Endothelial cell of umbilical vein (primary cell): ENCODE data around the gene ELAC2. TPM values are rescaled to one million over a fixed set of nuclear protein-coding genes. Genes with fewer than 3 reads are reported as not detected.

Experiments used
- BruUV-seq: library from RNA; stranded (reverse); fragments of 400-500 nt; replicated peaks from 2 replicates; lab custom pipeline; 2021; lab: Mats Ljungman, UMichigan
- CTCF ChIA-PET: fragments of 300-600, 350-600 bp; sonication (Branson Sonifier 250); formaldehyde crosslinking; loops from one replicate; lab custom pipeline; 2021; ENCODE audit warnings: antibody characterized with exemption, inconsistent platforms; lab: Charles Lee
- POLR2A ChIA-PET: fragments of 300-600, 350-600 bp; sonication (Branson Sonifier 250); formaldehyde crosslinking; loops from one replicate; lab custom pipeline; 2021; ENCODE audit warnings: antibody characterized with exemption, inconsistent platforms; lab: Charles Lee
- DNase-seq: peaks from one replicate; pipeline ENCODE4 v3.0.0-alpha.2; 2011; ENCODE audit warnings: low read depth, low spot score
- FAIRE-seq: peaks from 2 replicates; lab custom pipeline; 2011; peaks lifted over from hg19 to GRCh38; lab: Jason Lieb, UNC
- H2AFZ ChIP-seq: 2 replicates; pipeline ENCODE4 v1.6.0; 2012; ENCODE audit warnings: low read depth, low read length, control low read depth, inconsistent platforms
- H3K27ac ChIP-seq: 2 replicates; pipeline ENCODE4 v1.5.1; 2011; ENCODE audit warnings: low read depth, mild to moderate bottlenecking, control low read depth, low read length, moderate library complexity; ENCODE audit not compliant: insufficient read depth
- H3K27me3 ChIP-seq, 2 experiments: 2 replicates each; pipeline versions ENCODE4 v1.6.0 to v1.6.1; 2011; ENCODE audit warnings: low read length in 2 of 2, mixed read lengths in 1 of 2; ENCODE audit not compliant: control insufficient read depth in 2 of 2, insufficient read depth in 2 of 2
- H3K36me3 ChIP-seq, 2 experiments: 2 replicates in 1 of 2; 3 replicates in 1 of 2; pipeline ENCODE4 v1.5.1; 2011; ENCODE audit warnings: low read length in 2 of 2, mild to moderate bottlenecking in 1 of 2, moderate library complexity in 1 of 2; ENCODE audit not compliant: control insufficient read depth in 2 of 2, insufficient read depth in 2 of 2; ENCODE audit errors: extremely low read depth in 1 of 2
- H3K4me1 ChIP-seq: 3 replicates; pipeline ENCODE4 v1.5.1; 2011; ENCODE audit warnings: mild to moderate bottlenecking, low read length; ENCODE audit not compliant: control insufficient read depth, insufficient read depth; ENCODE audit errors: extremely low read depth
- H3K4me2 ChIP-seq: 2 replicates; pipeline ENCODE4 v1.6.1; 2011; ENCODE audit warnings: low read length, control low read depth, mixed read lengths; ENCODE audit not compliant: insufficient read depth
- H3K4me3 ChIP-seq, 3 experiments: fragments of 200-600 bp in 1 of 3; sonication (generic), shearing (Covaris generic) in 1 of 3; replicated peaks in 1 of 3; 2 replicates each; pipeline ENCODE4 v1.5.1; 2011 to 2016; ENCODE audit warnings: control low read depth in 3 of 3, low read length in 3 of 3, mild to moderate bottlenecking in 2 of 3, inconsistent platforms in 1 of 3, low read depth in 1 of 3, moderate library complexity in 1 of 3; ENCODE audit not compliant: insufficient read depth in 1 of 3
- H3K79me2 ChIP-seq: 2 replicates; pipeline ENCODE4 v1.6.0; 2012; ENCODE audit warnings: low read length, inconsistent platforms; ENCODE audit not compliant: control insufficient read depth, insufficient read depth
- H3K9ac ChIP-seq: replicated peaks from 2 replicates; pipeline ENCODE3; 2011; ENCODE audit warnings: low read length, control low read depth; ENCODE audit not compliant: insufficient read depth; ENCODE audit errors: extremely low read depth
- H3K9me1 ChIP-seq: replicated peaks from 3 replicates; pipeline ENCODE4 v1.6.0; 2011; ENCODE audit warnings: mild to moderate bottlenecking, low read length; ENCODE audit not compliant: control insufficient read depth, insufficient read depth; ENCODE audit errors: extremely low read depth
- H3K9me3 ChIP-seq: replicated peaks from 2 replicates; pipeline ENCODE4 v1.5.1; 2012; ENCODE audit warnings: low read length, inconsistent platforms; ENCODE audit not compliant: control insufficient read depth, insufficient read depth
- H4K20me1 ChIP-seq: replicated peaks from 2 replicates; pipeline ENCODE3; 2011; ENCODE audit warnings: mild to moderate bottlenecking, low read length; ENCODE audit not compliant: control insufficient read depth, insufficient read depth; ENCODE audit errors: extremely low read depth
- CTCF ChIP-seq, 2 donors: IDR thresholded peaks; 1 replicate in 1 of 2; 2 replicates in 1 of 2; pipeline ENCODE4 v1.5.1; 2011; ENCODE audit warnings: low read length in 2 of 2, mild to moderate bottlenecking in 2 of 2, moderate library complexity in 2 of 2, control low read depth in 1 of 2, inconsistent platforms in 1 of 2, low read depth in 1 of 2; ENCODE audit not compliant: insufficient read depth in 1 of 2; ENCODE audit errors: extremely low read depth in 1 of 2
- EZH2 ChIP-seq: IDR thresholded peaks from 2 replicates; pipeline ENCODE4 v1.6.1; 2012; ENCODE audit warnings: borderline replicate concordance, low read depth, mild to moderate bottlenecking, moderate library complexity, low read length, inconsistent platforms; ENCODE audit not compliant: severe bottlenecking
- FOS ChIP-seq: IDR thresholded peaks from 2 replicates; pipeline ENCODE4 v1.6.1; 2011; ENCODE audit warnings: mild to moderate bottlenecking, low read length, moderate library complexity, borderline replicate concordance; ENCODE audit not compliant: insufficient read depth
- GATA2 ChIP-seq: IDR thresholded peaks from 2 replicates; pipeline ENCODE4 v1.7.0; 2011; ENCODE audit warnings: low read depth, mild to moderate bottlenecking, moderate library complexity, mixed read lengths, low read length; ENCODE audit not compliant: insufficient read length, insufficient read depth
- JUN ChIP-seq: IDR thresholded peaks from 2 replicates; pipeline ENCODE4 v1.6.1; 2011; ENCODE audit warnings: borderline replicate concordance, low read depth; ENCODE audit not compliant: insufficient read length, insufficient read depth
- MAX ChIP-seq: IDR thresholded peaks from 2 replicates; pipeline ENCODE4 v1.6.1; 2011; ENCODE audit not compliant: insufficient read depth, insufficient read length
- POLR2A ChIP-seq: IDR thresholded peaks from 2 replicates; pipeline ENCODE4 v1.6.1; 2012; ENCODE audit warnings: low read depth, mild to moderate bottlenecking, control low read depth, low read length
- POLR2AphosphoS5 ChIP-seq: IDR thresholded peaks from 2 replicates; pipeline ENCODE4 v1.6.1; 2012; ENCODE audit warnings: low read depth, mild to moderate bottlenecking, control low read depth, low read length, moderate library complexity; ENCODE audit not compliant: insufficient read depth
- dilution Hi-C: fragments of 300-500 bp; cut with MboI; formaldehyde crosslinking; loops from one replicate; pipeline ENCODE4 v1.15.0; 2019; ENCODE audit warnings: low sequenced_read_pairs; ENCODE audit not compliant: extremely low pct_ligation_motif_present
- intact Hi-C: fragments of 100-400 bp; cut with micrococcal nuclease; formaldehyde crosslinking; loops from one replicate; pipeline ENCODE4 v1.10.0; 2022
- polyA plus RNA-seq, 4 experiments: library from polyadenylated mRNA; depleted of rRNA in 3 of 4; stranded (reverse) in 3 of 4; unstranded in 1 of 4; fragments of >200 nt; gene quantifications; 2 replicates each; pipeline versions ENCODE4 v1.2.1 to v1.2.3, GENCODE V29; 2011 to 2012; ENCODE audit warnings: missing spikeins in 1 of 4
- total RNA-seq: library from RNA; stranded (reverse); gene quantifications from 2 replicates; pipeline ENCODE4 v1.2.3, GENCODE V29; 2021

ELAC2 gene
- total and polyA plus RNA-seq, 2 donors (not counting 3 experiments of a cell fraction or from before 2014, with no cell fraction given) = 64.8 to 75.9 TPM

- TF ChIP-seq POLR2A (no peak), POLR2AphosphoS5 (no peak), CTCF (IDR thresholded peaks at IDR 0.05; ENCODE audit: extremely low read depth in 1 of 2, insufficient read depth in 1 of 2, low read depth in 1 of 2, low read length in 2 of 2) (no peak), GATA2 (no peak), FOS (no peak), EZH2 (no peak), JUN (no peak), MAX (no peak)
- no TSS peak for BruUV-seq
- no peaks in the 10 kb centered on the region for H3K9me3 ChIP-seq
- H3K79me2 ChIP-seq = peaks cover 2% of the 10 kb centered on the region
- FAIRE-seq = no peak
- H4K20me1 ChIP-seq = no peaks in the 10 kb centered on the region
- no peaks in the 10 kb centered on the region for H3K4me1 ChIP-seq
- H3K9ac ChIP-seq = no peak overlapping the region
- no peaks in the 10 kb centered on the region for H3K27me3 ChIP-seq
- no peak overlapping the region for H3K4me3 ChIP-seq
- H2AFZ ChIP-seq = no peak overlapping the region
- no peak overlapping the region for H3K4me2 ChIP-seq
- ChIA-PET POLR2A (no interaction called here), CTCF (no interaction called here)
- dilution Hi-C loops (no loop called here), intact Hi-C loops (no loop called here)
- DNase-seq = no peak
- H3K36me3 ChIP-seq = peaks cover 22 to 32% of the 10 kb centered on the region in 2 experiments
- H3K27ac ChIP-seq = no peak overlapping the region
- no peaks in the 10 kb centered on the region for H3K9me1 ChIP-seq
Observed at GRCh38 chr17:13010959-13011358, 6.9 kb downstream of the ELAC2 start.
